K562 (cell line): ENCODE data around the gene SH3BP5. TPM values are rescaled to one million over a fixed set of nuclear protein-coding genes. Genes with fewer than 3 reads are reported as not detected.
A peak's percentile ranks its signal among the peaks of the same experiment; 100 is the strongest.

Experiments
- BCL6 ChIP-seq: fragments of 250-450 bp; sonication (Bioruptor Pico); IDR thresholded peaks from 2 replicates; pipeline ENCODE4 v1.4.0; 2020
- BMI1 ChIP-seq: fragments of 150-350 bp; IDR thresholded peaks from 2 replicates; pipeline ENCODE4 v1.6.1; 2014; ENCODE audit warnings: low read length
- CREM ChIP-seq: IDR thresholded peaks from 2 replicates; pipeline ENCODE4 v1.6.1; 2014; ENCODE audit warnings: antibody characterized with exemption, low read depth
- CSDE1 ChIP-seq, 2 experiments: fragments of 450-650 bp; IDR thresholded peaks; 2 replicates each; pipeline ENCODE4 v1.6.1; 2016; ENCODE audit warnings: mild to moderate bottlenecking in 1 of 2
- HDAC1 ChIP-seq, 2 experiments: fragments of 450-650 bp; IDR thresholded peaks; 2 replicates each; pipeline ENCODE4 v1.6.1; 2016 to 2017; ENCODE audit warnings: inconsistent platforms in 1 of 2, mild to moderate bottlenecking in 1 of 2, moderate library complexity in 1 of 2
- MLX ChIP-seq, 2 experiments: fragments of 450-650 bp in 1 of 2; sonication (generic) in 1 of 2; formaldehyde crosslinking; conservative IDR thresholded peaks; 2 replicates each; pipeline versions ENCODE4 v1.4.0 to v1.8.1; 2020 to 2022; ENCODE audit warnings: mild to moderate bottlenecking in 1 of 2, missing genetic modification reagents in 1 of 2
- NCOA1 ChIP-seq: fragments of 450-650 bp; IDR thresholded peaks from 2 replicates; pipeline ENCODE4 v1.6.1; 2016; ENCODE audit warnings: low read depth
- NEUROD1 ChIP-seq: fragments of 150-350 bp; IDR thresholded peaks from 2 replicates; pipeline ENCODE4 v1.6.1; 2014; ENCODE audit warnings: borderline replicate concordance, low read length, low read depth; ENCODE audit not compliant: partially characterized antibody
- RAD51 ChIP-seq: fragments of 450-650 bp; IDR thresholded peaks from 2 replicates; pipeline ENCODE4 v1.7.1; 2016; ENCODE audit warnings: low read depth, mild to moderate bottlenecking, borderline replicate concordance
- SMC3 ChIP-seq: conservative IDR thresholded peaks from 2 replicates; pipeline ENCODE4 v1.6.1; 2011; ENCODE audit warnings: low read depth, low read length, improper control_type of control experiment; ENCODE audit not compliant: insufficient read depth
- TGIF2 ChIP-seq: sonication (generic); formaldehyde crosslinking; IDR thresholded peaks from 2 replicates; pipeline ENCODE4 v1.8.1; 2022; ENCODE audit warnings: mild to moderate bottlenecking, missing genetic modification reagents, moderate library complexity
- U2AF1 ChIP-seq: fragments of 200-400 bp; formaldehyde crosslinking; optimal IDR thresholded peaks from 2 replicates; pipeline ENCODE3; 2017; ENCODE audit warnings: mild to moderate bottlenecking, low read depth, low read length, moderate library complexity
- ZBTB1 ChIP-seq: sonication (generic); formaldehyde crosslinking; IDR thresholded peaks from 2 replicates; pipeline ENCODE4 v1.8.1; 2023; ENCODE audit warnings: missing genetic modification reagents, low read depth, mild to moderate bottlenecking, borderline replicate concordance
- ZNF121 ChIP-seq: sonication (generic); formaldehyde crosslinking; conservative IDR thresholded peaks from 2 replicates; pipeline ENCODE4 v1.8.0; 2022; ENCODE audit warnings: missing genetic modification reagents
- ZNF707 ChIP-seq: fragments of 250-450 bp; sonication (Bioruptor Pico); conservative IDR thresholded peaks from 2 replicates; pipeline ENCODE4 v1.8.0; 2022; ENCODE audit warnings: inconsistent platforms, mild to moderate bottlenecking, moderate library complexity
- ZNF766 ChIP-seq: fragments of 200-800 bp; sonication (Bioruptor generic); conservative IDR thresholded peaks from 2 replicates; pipeline ENCODE4 v1.6.1; 2016; ENCODE audit warnings: missing genetic modification characterization, missing compliant biosample characterization
- polyA plus RNA-seq, 8 experiments: library from polyadenylated mRNA; depleted of rRNA in 4 of 8; stranded (reverse) in 5 of 8; unstranded in 3 of 8; fragments of >200 nt; fragmentation: Nextera tagmentation in 2 of 8; fragmentation: Illumina TruSeq in 1 of 8; extraction: Ambion mirVana in 2 of 8; extraction: Trizol in 1 of 8; gene quantifications; 2 replicates each; pipeline versions ENCODE4 v1.2.1 to v1.2.3, GENCODE V29; 2011 to 2014; ENCODE audit warnings: inconsistent platforms in 1 of 8, missing spikeins in 1 of 8
- total RNA-seq, 7 experiments: library from RNA; depleted of rRNA in 6 of 7; stranded (reverse); fragments of >200 nt in 6 of 7; fragmentation: Illumina TruSeq in 2 of 7; extraction: Trizol in 2 of 7; gene quantifications; 2 replicates each; pipeline versions ENCODE4 v1.2.1 to v1.2.3, GENCODE V29; 2011 to 2021; ENCODE audit warnings: low replicate concordance in 1 of 7
- TF ChIP-seq, protein P1 (sequence below): fragments of 250-450 bp; sonication (Bioruptor Pico); IDR thresholded peaks from 2 replicates; pipeline ENCODE4 v1.4.0; 2020

The SH3BP5 gene
- total and polyA plus RNA-seq, 9 of the 15 experiments (the other 6 are each of a cell fraction or from before 2014, with no cell fraction given), result 2.9 to 29.0 (median 14.9) TPM

DNA sequence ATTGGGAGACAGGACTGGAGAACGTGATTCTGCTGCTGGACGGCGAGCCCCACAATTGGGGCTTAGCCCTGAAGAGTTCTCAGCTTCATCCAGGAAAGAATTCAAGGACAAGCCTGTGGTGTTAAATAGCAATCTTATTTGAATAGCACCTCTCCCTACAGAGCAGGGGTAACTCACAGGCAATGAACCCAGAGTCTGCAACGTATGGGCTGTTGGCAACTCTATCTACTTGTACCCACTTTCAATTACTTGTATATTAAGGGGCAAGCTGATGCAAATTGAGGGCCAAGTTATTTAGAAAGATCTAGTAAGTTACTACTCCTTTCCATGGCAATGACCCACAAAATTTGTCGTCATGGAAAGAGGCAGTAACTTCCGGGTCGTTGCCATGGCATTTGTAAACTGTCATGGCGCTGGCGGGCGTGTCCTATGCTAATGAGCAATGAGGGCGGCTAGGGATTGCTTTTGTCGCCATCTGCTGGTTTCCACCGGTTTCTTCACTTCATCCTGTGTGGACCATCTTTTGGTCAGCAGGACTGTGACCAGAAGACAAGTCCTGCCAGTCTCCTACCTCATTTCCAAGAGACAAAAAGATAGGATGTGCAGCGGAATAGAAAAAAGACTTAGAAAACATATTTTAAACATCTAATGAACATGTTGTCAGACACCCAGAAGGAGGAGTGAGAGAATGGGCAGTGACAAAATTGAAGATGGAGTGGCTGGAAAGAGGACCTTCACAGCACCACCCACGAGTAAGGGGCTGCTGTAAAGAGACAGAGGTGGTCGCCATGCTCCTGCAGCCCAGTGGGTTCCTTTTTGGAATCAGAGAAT lies 45.8 kb upstream of the SH3BP5 start (continued):
- peak; percentile 98 for TF ChIP-seq CREM
- no peak for TF ChIP-seq RAD51
- peak in 1 of 2 experiments; percentile 69; a peak in 2 of 4 replicates for TF ChIP-seq HDAC1 (IDR thresholded peaks at IDR 0.05)
- TF ChIP-seq ZNF121, result no peak
- no peak for TF ChIP-seq ZBTB1 (CRISPR knock-in tag)
- no peak for TF ChIP-seq BCL6 (CRISPR knock-in tag)
- TF ChIP-seq, protein P1, sequence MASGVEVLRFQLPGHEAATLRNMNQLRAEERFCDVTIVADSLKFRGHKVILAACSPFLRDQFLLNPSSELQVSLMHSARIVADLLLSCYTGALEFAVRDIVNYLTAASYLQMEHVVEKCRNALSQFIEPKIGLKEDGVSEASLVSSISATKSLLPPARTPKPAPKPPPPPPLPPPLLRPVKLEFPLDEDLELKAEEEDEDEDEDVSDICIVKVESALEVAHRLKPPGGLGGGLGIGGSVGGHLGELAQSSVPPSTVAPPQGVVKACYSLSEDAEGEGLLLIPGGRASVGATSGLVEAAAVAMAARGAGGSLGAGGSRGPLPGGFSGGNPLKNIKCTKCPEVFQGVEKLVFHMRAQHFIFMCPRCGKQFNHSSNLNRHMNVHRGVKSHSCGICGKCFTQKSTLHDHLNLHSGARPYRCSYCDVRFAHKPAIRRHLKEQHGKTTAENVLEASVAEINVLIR, result peak; percentile 93
- TF ChIP-seq ZNF766 (CRISPR knock-in tag), result no peak
- TF ChIP-seq SMC3, result peak; percentile 97
- no peak for TF ChIP-seq U2AF1
- TF ChIP-seq MLX (CRISPR knock-in tag; conservative IDR thresholded peaks at IDR 0.05), result no peak
- TF ChIP-seq ZNF707 (CRISPR knock-in tag), result no peak
- TF ChIP-seq NEUROD1, result peak; percentile 88
- peak; percentile 100 for TF ChIP-seq BMI1
- peak in 1 of 2 experiments; percentile 98; a peak in 2 of 4 replicates for TF ChIP-seq CSDE1 (IDR thresholded peaks at IDR 0.05)
- no peak for TF ChIP-seq TGIF2 (CRISPR knock-in tag)
- no peak for TF ChIP-seq NCOA1
